Brain microvascular endothelial cell (primary cell): ENCODE measurements around the gene ANKRD12.
A peak's percentile ranks its signal among the peaks of the same experiment; 100 is the strongest.

Experiments
- DNase-seq: peaks from one replicate; pipeline ENCODE4 v3.0.0-alpha.2; 2020
- H3K27ac ChIP-seq: fragments of 250-450 bp; sonication (Bioruptor Pico); 2 replicates; pipeline ENCODE4 v1.5.1; 2020; ENCODE audit warnings: mild to moderate bottlenecking, moderate library complexity
- H3K27me3 ChIP-seq: fragments of 250-450 bp; sonication (Bioruptor Pico); replicated peaks from 2 replicates; pipeline ENCODE4 v1.5.1; 2020; ENCODE audit warnings: mild to moderate bottlenecking
- H3K36me3 ChIP-seq: fragments of 250-450 bp; sonication (Bioruptor Pico); replicated peaks from 2 replicates; pipeline ENCODE4 v1.5.1; 2020; ENCODE audit warnings: mild to moderate bottlenecking
- H3K4me3 ChIP-seq: 2 replicates; pipeline ENCODE4 v1.5.1; 2011; ENCODE audit warnings: low read depth, mild to moderate bottlenecking, control low read depth, low read length, moderate library complexity
- in situ Hi-C: cut with HindIII; loops from 2 replicates; pipeline ENCODE4 v1.10.0; 2017; ENCODE audit warnings: low sequenced_read_pairs, low pct_ligation_motif_present
- TF ChIP-seq, protein P1 (sequence below): IDR thresholded peaks from 2 replicates; pipeline ENCODE4 v1.5.1; 2011; ENCODE audit warnings: low read depth, mild to moderate bottlenecking, moderate library complexity, low read length, control low read depth, inconsistent platforms; ENCODE audit errors: missing control alignments

Gene ANKRD12

DNA sequence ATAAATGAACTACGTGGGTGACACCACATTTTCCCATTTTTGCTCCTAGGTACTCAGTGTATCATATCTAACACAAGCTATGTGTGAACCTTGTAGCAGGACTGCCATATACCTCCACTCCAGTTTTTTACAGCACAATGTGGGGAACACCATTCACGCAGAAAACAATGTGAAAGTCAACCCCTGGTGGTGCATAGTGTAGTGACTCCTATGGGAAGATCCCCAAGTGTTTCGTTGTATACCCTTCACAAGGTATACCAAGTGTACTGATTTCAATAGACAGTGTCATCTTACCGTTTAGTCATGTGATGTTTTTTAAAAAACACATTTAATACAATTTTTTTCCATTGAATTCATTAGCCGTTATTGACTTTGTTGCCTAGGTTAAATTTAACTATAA lies 68.1 kb downstream of the ANKRD12 start:
- Histone ChIP-seq H3K27ac (no peak overlapping the region), H3K36me3 (no peaks in the 10 kb centered on the region), H3K4me3 (no peak overlapping the region), H3K27me3 (no peaks in the 10 kb centered on the region)
- in situ Hi-C loops = no loop called here
- TF ChIP-seq, protein P1, sequence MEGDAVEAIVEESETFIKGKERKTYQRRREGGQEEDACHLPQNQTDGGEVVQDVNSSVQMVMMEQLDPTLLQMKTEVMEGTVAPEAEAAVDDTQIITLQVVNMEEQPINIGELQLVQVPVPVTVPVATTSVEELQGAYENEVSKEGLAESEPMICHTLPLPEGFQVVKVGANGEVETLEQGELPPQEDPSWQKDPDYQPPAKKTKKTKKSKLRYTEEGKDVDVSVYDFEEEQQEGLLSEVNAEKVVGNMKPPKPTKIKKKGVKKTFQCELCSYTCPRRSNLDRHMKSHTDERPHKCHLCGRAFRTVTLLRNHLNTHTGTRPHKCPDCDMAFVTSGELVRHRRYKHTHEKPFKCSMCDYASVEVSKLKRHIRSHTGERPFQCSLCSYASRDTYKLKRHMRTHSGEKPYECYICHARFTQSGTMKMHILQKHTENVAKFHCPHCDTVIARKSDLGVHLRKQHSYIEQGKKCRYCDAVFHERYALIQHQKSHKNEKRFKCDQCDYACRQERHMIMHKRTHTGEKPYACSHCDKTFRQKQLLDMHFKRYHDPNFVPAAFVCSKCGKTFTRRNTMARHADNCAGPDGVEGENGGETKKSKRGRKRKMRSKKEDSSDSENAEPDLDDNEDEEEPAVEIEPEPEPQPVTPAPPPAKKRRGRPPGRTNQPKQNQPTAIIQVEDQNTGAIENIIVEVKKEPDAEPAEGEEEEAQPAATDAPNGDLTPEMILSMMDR = no peak
- DNase-seq = no peak

DNA sequence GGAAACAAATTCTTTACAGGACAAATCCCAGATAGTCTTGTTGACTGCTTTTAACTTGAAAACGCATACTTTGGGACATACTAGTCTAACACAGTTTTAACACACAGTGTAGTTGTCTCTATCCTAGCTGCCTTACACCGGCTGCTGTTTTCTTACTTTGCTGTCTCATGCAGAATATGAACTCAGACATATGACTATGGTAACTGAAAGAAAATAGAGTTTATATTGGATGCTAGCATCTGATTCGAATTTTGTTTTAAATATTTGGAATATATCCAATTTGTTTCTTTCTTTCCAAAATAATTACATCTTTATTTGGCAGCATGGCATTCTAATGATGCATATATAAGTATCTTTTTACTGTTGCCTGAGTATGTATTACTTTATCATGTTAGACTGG lies 69.8 kb downstream of the ANKRD12 start:
- in situ Hi-C loops = no loop called here
- Histone ChIP-seq H3K36me3 (peaks cover 2% of the 10 kb centered on the region), H3K4me3 (no peak overlapping the region), H3K27me3 (no peaks in the 10 kb centered on the region), H3K27ac (no peak overlapping the region)
- TF ChIP-seq, protein P1 = no peak
- no peak for DNase-seq

DNA sequence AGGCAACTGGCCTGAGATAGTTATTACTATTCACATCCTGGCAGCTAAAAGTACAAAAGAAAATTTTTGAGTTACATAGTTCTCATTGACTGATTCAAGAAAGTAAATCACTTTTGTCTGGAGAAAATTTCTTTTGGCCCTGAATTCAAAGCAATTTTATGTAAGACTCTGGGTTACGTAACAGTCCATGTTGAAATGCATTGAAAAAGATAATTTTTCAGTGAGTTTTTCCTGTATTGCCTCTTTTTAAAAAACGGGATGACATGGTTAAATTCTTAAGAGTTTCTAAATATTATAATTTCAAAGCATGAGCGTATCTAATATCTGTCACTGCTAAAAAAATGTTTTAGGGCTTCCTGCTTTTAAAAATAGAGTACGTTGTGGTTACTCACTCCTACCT lies 72.7 kb downstream of the ANKRD12 start:
- no peak for DNase-seq
- peaks cover 4% of the 10 kb centered on the region for H3K36me3 ChIP-seq
- H3K27me3 ChIP-seq = no peaks in the 10 kb centered on the region
- H3K27ac ChIP-seq = no peak overlapping the region
- H3K4me3 ChIP-seq = no peak overlapping the region
- TF ChIP-seq, protein P1 = no peak
- in situ Hi-C loops = no loop called here

DNA sequence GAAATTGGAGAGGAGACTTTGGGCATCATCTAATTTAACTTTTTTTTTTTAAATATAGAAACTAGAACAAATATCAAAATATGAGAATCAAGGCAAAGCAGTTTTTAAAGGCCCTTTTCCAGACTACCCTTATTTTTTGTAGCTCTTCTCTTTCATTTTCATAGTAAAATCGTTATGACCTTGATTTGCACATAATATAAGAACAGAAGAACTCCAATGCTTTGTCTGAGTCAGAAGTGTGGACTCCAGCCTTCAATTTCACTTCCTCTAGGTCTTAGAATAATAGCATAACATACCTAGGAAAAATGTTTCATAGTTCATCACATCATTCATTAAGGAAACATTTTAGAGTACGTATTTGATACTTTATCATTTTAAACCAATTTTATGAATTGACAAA lies 74.4 kb downstream of the ANKRD12 start:
- no peak overlapping the region for H3K27ac ChIP-seq
- TF ChIP-seq, protein P1 = no peak
- in situ Hi-C loops = no loop called here
- peak; percentile 1 for DNase-seq
- peaks cover 7% of the 10 kb centered on the region for H3K36me3 ChIP-seq
- no peak overlapping the region for H3K4me3 ChIP-seq
- no peaks in the 10 kb centered on the region for H3K27me3 ChIP-seq

DNA sequence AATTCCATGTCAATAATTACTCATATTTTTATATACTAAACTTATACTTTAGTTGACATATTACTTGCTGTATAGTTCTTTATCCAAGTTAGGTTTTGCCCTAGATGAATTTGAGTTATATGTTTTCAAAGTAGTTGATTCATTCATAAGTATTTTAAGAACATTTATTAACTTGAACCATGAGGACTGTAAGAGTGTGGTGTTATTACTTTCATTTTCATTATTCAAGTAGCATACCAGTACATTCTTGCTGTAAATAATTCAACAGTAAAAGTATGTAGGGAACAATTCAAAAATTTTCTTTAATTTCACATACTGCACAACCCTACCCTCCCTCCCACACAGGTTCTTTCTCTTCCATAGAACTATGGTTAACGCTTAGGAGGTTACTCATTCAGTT lies 75.4 kb downstream of the ANKRD12 start:
- DNase-seq = no peak
- Histone ChIP-seq H3K27me3 (no peaks in the 10 kb centered on the region), H3K27ac (no peak overlapping the region), H3K36me3 (peaks cover 7% of the 10 kb centered on the region), H3K4me3 (no peak overlapping the region)
- in situ Hi-C loops = no loop called here
- TF ChIP-seq, protein P1 = no peak

DNA sequence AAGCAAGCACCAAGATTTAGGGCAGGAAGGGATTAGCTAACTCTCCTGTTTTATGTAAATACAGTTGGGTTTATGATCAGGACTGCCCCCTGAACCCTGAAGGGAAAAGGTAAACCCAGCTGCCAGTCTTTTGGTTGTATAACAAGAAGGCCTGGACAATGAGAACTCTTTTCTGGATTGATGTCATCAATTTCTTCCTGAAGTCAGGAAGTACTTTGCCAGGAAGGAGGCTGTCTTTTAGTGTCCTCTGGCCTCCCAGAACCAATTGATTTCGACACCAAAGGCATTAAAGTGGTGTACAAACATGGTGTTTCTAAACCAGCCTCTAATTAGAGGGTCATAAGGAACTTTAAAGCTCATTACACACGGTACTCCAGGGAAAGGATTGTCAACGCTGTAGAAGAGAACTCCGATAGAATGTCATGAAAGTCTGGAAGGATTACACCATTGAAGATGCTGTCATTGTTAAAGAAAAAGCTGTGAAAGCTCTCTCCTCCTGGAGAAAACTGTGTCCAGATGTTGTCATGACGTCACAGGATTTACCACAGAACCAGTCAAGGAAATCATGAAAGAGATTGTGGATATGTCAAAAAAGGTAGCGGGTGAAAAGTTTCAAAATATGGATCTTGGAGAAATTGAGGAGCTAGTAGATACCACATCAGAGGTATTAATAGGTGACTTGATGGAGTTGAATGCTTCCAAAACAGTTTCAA lies 78.8 kb downstream of the ANKRD12 start:
- in situ Hi-C loops = no loop called here
- Histone ChIP-seq H3K4me3 (no peak overlapping the region), H3K36me3 (peaks cover 7% of the 10 kb centered on the region), H3K27ac (no peak overlapping the region), H3K27me3 (no peaks in the 10 kb centered on the region)
- TF ChIP-seq, protein P1 = no peak
- DNase-seq = no peak
